IMR-90 (cell line): ENCODE measurements around the gene KAZN. TPM values are rescaled to one million over a fixed set of nuclear protein-coding genes. Genes with fewer than 3 reads are reported as not detected.

Experiments
- ATAC-seq: fragments of 200-7000 bp; cut with Tn5 transposase; 2 replicates; pipeline ENCODE4 v1.9.1; 2020; ENCODE audit warnings: low read depth, mild to moderate bottlenecking, moderate library complexity
- BruUV-seq: library from RNA; stranded (reverse); fragments of 400-500 nt; replicated peaks from 2 replicates; lab custom pipeline; 2021; lab: Mats Ljungman, UMichigan
- CTCF ChIA-PET: fragments of 300-600 bp; formaldehyde crosslinking; extraction: SDS; loops from one replicate; lab custom pipeline; 2021; ENCODE audit warnings: antibody characterized with exemption; lab: Yijun Ruan, JAX
- POLR2A ChIA-PET: fragments of 300-600 bp; sonication (Branson Sonifier 250); formaldehyde crosslinking; loops from one replicate; lab custom pipeline; 2022; ENCODE audit warnings: antibody characterized with exemption; ENCODE audit not compliant: unreplicated experiment; lab: Charles Lee
- DNase-seq: peaks from one replicate; pipeline ENCODE4 v3.0.0; 2013
- H2AFZ ChIP-seq: replicated peaks from 2 replicates; pipeline ENCODE3; 2013; ENCODE audit warnings: low read length, mild to moderate bottlenecking; ENCODE audit not compliant: poor library complexity
- H2AK5ac ChIP-seq: 2 replicates; pipeline ENCODE4 v1.6.1; 2013; ENCODE audit warnings: low read depth, low read length, inconsistent platforms
- H2AK9ac ChIP-seq: replicated peaks from 2 replicates; pipeline ENCODE3; 2013; ENCODE audit warnings: mild to moderate bottlenecking, low read depth, low read length, moderate library complexity; ENCODE audit not compliant: poor library complexity
- H2BK120ac ChIP-seq: 2 replicates; pipeline ENCODE4 v1.6.1; 2013; ENCODE audit warnings: low read depth, low read length, inconsistent platforms
- H2BK15ac ChIP-seq: 3 replicates; pipeline ENCODE4 v1.6.1; 2013; ENCODE audit warnings: low read depth, low read length, inconsistent platforms
- H2BK20ac ChIP-seq: 2 replicates; pipeline ENCODE4 v1.6.1; 2013; ENCODE audit warnings: low read depth, mild to moderate bottlenecking, inconsistent platforms, low read length, moderate library complexity
- H2BK5ac ChIP-seq: 2 replicates; pipeline ENCODE4 v1.6.1; 2013; ENCODE audit warnings: mild to moderate bottlenecking, low read depth, low read length, inconsistent platforms; ENCODE audit not compliant: poor library complexity, severe bottlenecking
- H3K14ac ChIP-seq: replicated peaks from 2 replicates; pipeline ENCODE4 v1.6.1; 2013; ENCODE audit warnings: low read depth, low read length, inconsistent platforms
- H3K18ac ChIP-seq: 2 replicates; pipeline ENCODE4 v1.6.1; 2013; ENCODE audit warnings: low read depth, low read length, control low read depth
- H3K23ac ChIP-seq: 2 replicates; pipeline ENCODE4 v1.6.1; 2013; ENCODE audit warnings: low read depth, low read length, inconsistent platforms
- H3K27ac ChIP-seq: 2 replicates; pipeline ENCODE4 v1.5.1; 2013; ENCODE audit warnings: mild to moderate bottlenecking, control low read depth, low read length; ENCODE audit not compliant: insufficient read depth
- H3K27me3 ChIP-seq: 2 replicates; pipeline ENCODE4 v1.6.1; 2013; ENCODE audit warnings: low read length; ENCODE audit not compliant: control insufficient read depth, insufficient read depth
- H3K36me3 ChIP-seq: 2 replicates; pipeline ENCODE4 v1.6.1; 2013; ENCODE audit warnings: low read length, mixed read lengths; ENCODE audit not compliant: control insufficient read depth, insufficient read depth
- H3K4ac ChIP-seq: 2 replicates; pipeline ENCODE4 v1.6.1; 2013; ENCODE audit warnings: low read depth, low read length, inconsistent platforms
- H3K4me1 ChIP-seq: 2 replicates; pipeline ENCODE4 v1.6.1; 2013; ENCODE audit warnings: low read length, mixed read lengths; ENCODE audit not compliant: control insufficient read depth, insufficient read depth
- H3K4me2 ChIP-seq: 2 replicates; pipeline ENCODE4 v1.6.1; 2013; ENCODE audit warnings: low read depth, mild to moderate bottlenecking, control low read depth, low read length, moderate library complexity
- H3K4me3 ChIP-seq: 2 replicates; pipeline ENCODE4 v1.5.1; 2013; ENCODE audit warnings: low read depth, mild to moderate bottlenecking, control low read depth, low read length, moderate library complexity; ENCODE audit not compliant: insufficient read depth
- H3K56ac ChIP-seq: 2 replicates; pipeline ENCODE4 v1.6.1; 2013; ENCODE audit warnings: low read length, inconsistent platforms; ENCODE audit not compliant: insufficient read depth; ENCODE audit errors: extremely low read depth
- H3K79me1 ChIP-seq, 2 experiments: 2 replicates each; pipeline ENCODE4 v1.6.1; 2013; ENCODE audit warnings: low read length in 2 of 2, inconsistent platforms in 1 of 2, low read depth in 1 of 2
- H3K9ac ChIP-seq: 2 replicates; pipeline ENCODE4 v1.6.1; 2013; ENCODE audit warnings: low read depth, low read length, control low read depth
- H3K9me1 ChIP-seq: 2 replicates; pipeline ENCODE4 v1.6.1; 2013; ENCODE audit warnings: low read length, inconsistent platforms; ENCODE audit not compliant: insufficient read depth
- H3K9me3 ChIP-seq: 2 replicates; pipeline ENCODE4 v1.6.1; 2013; ENCODE audit warnings: low read length; ENCODE audit not compliant: control insufficient read depth, insufficient read depth
- H4K20me1 ChIP-seq: 2 replicates; pipeline ENCODE4 v1.6.1; 2013; ENCODE audit warnings: low read length, inconsistent platforms; ENCODE audit not compliant: insufficient read depth
- H4K5ac ChIP-seq: 2 replicates; pipeline ENCODE4 v1.6.1; 2013; ENCODE audit warnings: mild to moderate bottlenecking, low read depth, low read length, control low read depth
- H4K8ac ChIP-seq, 2 experiments: 2 replicates each; pipeline ENCODE4 v1.6.1; 2013; ENCODE audit warnings: low read depth in 2 of 2, low read length in 2 of 2, control low read depth in 1 of 2, inconsistent platforms in 1 of 2
- H4K91ac ChIP-seq: 2 replicates; pipeline ENCODE4 v1.6.1; 2013; ENCODE audit warnings: low read depth, low read length, inconsistent platforms; ENCODE audit not compliant: insufficient read depth
- CEBPB ChIP-seq: IDR thresholded peaks from 2 replicates; pipeline ENCODE4 v1.6.1; 2012; ENCODE audit warnings: low read depth, low read length, improper control_type of control experiment
- CTCF ChIP-seq: conservative IDR thresholded peaks from 2 replicates; pipeline ENCODE4 v1.5.1; 2012; ENCODE audit warnings: mild to moderate bottlenecking, low read depth, low read length, improper control_type of control experiment
- FOS ChIP-seq: fragments of 150-350 bp; IDR thresholded peaks from 2 replicates; pipeline ENCODE4 v1.6.1; 2016; ENCODE audit warnings: low read depth, low read length
- MAFK ChIP-seq: IDR thresholded peaks from 2 replicates; pipeline ENCODE4 v1.6.1; 2012; ENCODE audit warnings: low read depth, low read length, improper control_type of control experiment
- MAZ ChIP-seq: IDR thresholded peaks from 2 replicates; pipeline ENCODE4 v1.6.1; 2012; ENCODE audit warnings: low read depth, mild to moderate bottlenecking, low read length, improper control_type of control experiment, moderate library complexity, borderline replicate concordance
- MXI1 ChIP-seq: IDR thresholded peaks from 2 replicates; pipeline ENCODE4 v1.6.1; 2012; ENCODE audit warnings: low read depth, mild to moderate bottlenecking, low read length, moderate library complexity, borderline replicate concordance
- POLR2A ChIP-seq: IDR thresholded peaks from 2 replicates; pipeline ENCODE4 v1.6.1; 2012; ENCODE audit warnings: mild to moderate bottlenecking, low read depth, low read length
- RAD21 ChIP-seq: IDR thresholded peaks from 2 replicates; pipeline ENCODE4 v1.6.1; 2012; ENCODE audit warnings: low read length, improper control_type of control experiment
- RCOR1 ChIP-seq: IDR thresholded peaks from 2 replicates; pipeline ENCODE4 v1.6.1; 2012; ENCODE audit warnings: mild to moderate bottlenecking, low read length, improper control_type of control experiment; ENCODE audit not compliant: insufficient replicate concordance
- RFX5 ChIP-seq: IDR thresholded peaks from 2 replicates; pipeline ENCODE4 v1.8.0; 2012; ENCODE audit warnings: low read depth, mild to moderate bottlenecking, low read length, moderate library complexity
- SMC3 ChIP-seq: fragments of 150-350 bp; IDR thresholded peaks from 2 replicates; pipeline ENCODE4 v1.6.1; 2016; ENCODE audit warnings: low read depth, mild to moderate bottlenecking, antibody characterized with exemption, low read length, moderate library complexity
- USF2 ChIP-seq: fragments of 150-350 bp; IDR thresholded peaks from 2 replicates; pipeline ENCODE4 v1.6.1; 2017; ENCODE audit warnings: mild to moderate bottlenecking, antibody characterized with exemption, low read length, low read depth
- WGBS, 2 experiments: methylation state at CpG; one replicate each; pipeline versions ENCODE4 v1.1.5 to v1.1.7; 2013; ENCODE audit warnings: missing lambda C conversion rate in 2 of 2; ENCODE audit not compliant: insufficient read length in 1 of 2; ENCODE audit errors: extremely low coverage in 2 of 2; 5-methylcytosine and 5-hydroxymethylcytosine counted together
- dilution Hi-C: fragments of 300-500 bp; cut with HindIII; formaldehyde crosslinking; loops from one replicate; pipeline ENCODE4 v1.14.3; 2018; ENCODE audit warnings: low sequenced_read_pairs; ENCODE audit not compliant: unreplicated experiment
- in situ Hi-C: fragments of 300-500 bp; cut with MboI; formaldehyde crosslinking; loops from 3 replicates; pipeline ENCODE4 v1.14.3; 2019; ENCODE audit warnings: low sequenced_read_pairs, inconsistent platforms, mixed read lengths
- intact Hi-C: fragments of 100-400 bp; cut with micrococcal nuclease; formaldehyde crosslinking; loops from 2 replicates; pipeline ENCODE4 v1.10.0; 2022
- polyA plus RNA-seq, 3 experiments: library from polyadenylated mRNA; depleted of rRNA; stranded (reverse); fragments of >200 nt; gene quantifications; 2 replicates each; pipeline ENCODE4 v1.2.3, GENCODE V29; 2012; ENCODE audit warnings: low replicate concordance in 1 of 3
- total RNA-seq: library from RNA; depleted of rRNA; stranded (reverse); fragments of >200 nt; gene quantifications from 2 replicates; pipeline ENCODE4 v1.2.3, GENCODE V29; 2012

Gene KAZN
- total and polyA plus RNA-seq, 2 of the 4 experiments (the other 2 are of a cell fraction): 5.2 to 10.5 TPM

- DNase-seq (peak; percentile 81), ATAC-seq (peak; percentile 97)
- Histone ChIP-seq H2AFZ (peak overlapping the region; percentile 75), H3K4me1 (peaks cover 2% of the 10 kb centered on the region; the same call in 1 of the 2 replicates), H4K8ac (peak overlapping the region in 1 of 2 experiments; percentile 90; a peak in 2 of 4 replicates), H3K4ac (peak overlapping the region; percentile 66), H3K14ac (peak overlapping the region; percentile 11), H3K9ac (peak overlapping the region; percentile 2; the same call in 1 of the 2 replicates), H2BK20ac (peak overlapping the region; percentile 17), H2AK9ac (peak overlapping the region; percentile 8), H3K36me3 (peaks cover 10% of the 10 kb centered on the region; the same call in 1 of the 2 replicates), H3K23ac (no peak overlapping the region), H2AK5ac (no peak overlapping the region; the same call in 1 of the 2 replicates), H3K27ac (peak overlapping the region; percentile 62; the same call in 1 of the 2 replicates), H3K79me1 (peaks cover 5 to 6% of the 10 kb centered on the region in 2 experiments; a peak in 2 of 4 replicates), H3K9me3 (no peaks in the 10 kb centered on the region), H3K56ac (no peak overlapping the region), H4K20me1 (peaks cover 5% of the 10 kb centered on the region), H3K4me2 (no peak overlapping the region), H3K18ac (peak overlapping the region; percentile 38), H4K5ac (peak overlapping the region; percentile 28; the same call in 1 of the 2 replicates), H2BK15ac (0 out of 3 replicates have a peak overlapping the region, but pooled peaks have one; percentile 50), H2BK5ac (peak overlapping the region; percentile 55), H3K4me3 (no peak overlapping the region), H3K9me1 (no peaks in the 10 kb centered on the region), H3K27me3 (no peaks in the 10 kb centered on the region), H4K91ac (peak overlapping the region; percentile 52; the same call in 1 of the 2 replicates), H2BK120ac (peak overlapping the region; percentile 44; the same call in 1 of the 2 replicates)
- WGBS, 2 experiments: 73% methylated on average over 2 of the region's 14 CpGs; no CpG with 5 or more reads in 1 of the 2 experiments
- BruUV-seq: no TSS peak
- POLR2A ChIA-PET: no interaction called here
- dilution Hi-C loops (no loop called here), in situ Hi-C loops (loop anchor here (5.0 to 10.0 kb wide), 2 partner anchors 269 to 1082 kb away; no protein-coding TSS in a partner anchor), intact Hi-C loops (loop anchor here (1.0 to 10.0 kb wide), 9 partner anchors 120 to 1082 kb away; no protein-coding TSS in a partner anchor)
- CTCF ChIA-PET: interaction anchor here (0.6 to 1.5 kb wide), 4 partner anchors 10 to 309 kb away, joined by 3 to 5 read pairs (median 4); no protein-coding TSS in a partner anchor
- TF ChIP-seq RAD21: peak; percentile 98
- no peak for TF ChIP-seq RCOR1
- no peak for TF ChIP-seq FOS
- peak; percentile 95 for TF ChIP-seq CTCF
- peak; percentile 95 for TF ChIP-seq SMC3
- no peak for TF ChIP-seq MAFK
- TF ChIP-seq MAZ: no peak
- TF ChIP-seq MXI1: 0 out of 2 replicates have a peak, but pooled peaks have one; percentile 18
- TF ChIP-seq USF2: no peak
- TF ChIP-seq CEBPB: no peak
- peak; percentile 44; the same call in 1 of the 2 replicates for TF ChIP-seq POLR2A
- TF ChIP-seq RFX5: no peak
Observed at GRCh38 chr1:15046487-15047165, 448.1 kb downstream of the KAZN start.
